Activated CD4-positive, alpha-beta T cell treated with anti-CD3 and anti-CD28 coated beads, Interleukin-2, Interleukin-6, amounts not matched to agents 100 ng/mL and 50 ng/mL, durations not matched to agents 16 hours and 8 hours (primary cell): ENCODE results near the gene BRME1.
"Not testable (repeated sequence)": the region's sequence is repeated elsewhere in the genome, so short reads cannot be mapped to it uniquely, and the experiment has no call there.

ENCODE experiments used
- DNase-seq: peaks from one replicate; pipeline ENCODE4 v3.0.0-alpha.2; 2020

The BRME1 gene

DNA sequence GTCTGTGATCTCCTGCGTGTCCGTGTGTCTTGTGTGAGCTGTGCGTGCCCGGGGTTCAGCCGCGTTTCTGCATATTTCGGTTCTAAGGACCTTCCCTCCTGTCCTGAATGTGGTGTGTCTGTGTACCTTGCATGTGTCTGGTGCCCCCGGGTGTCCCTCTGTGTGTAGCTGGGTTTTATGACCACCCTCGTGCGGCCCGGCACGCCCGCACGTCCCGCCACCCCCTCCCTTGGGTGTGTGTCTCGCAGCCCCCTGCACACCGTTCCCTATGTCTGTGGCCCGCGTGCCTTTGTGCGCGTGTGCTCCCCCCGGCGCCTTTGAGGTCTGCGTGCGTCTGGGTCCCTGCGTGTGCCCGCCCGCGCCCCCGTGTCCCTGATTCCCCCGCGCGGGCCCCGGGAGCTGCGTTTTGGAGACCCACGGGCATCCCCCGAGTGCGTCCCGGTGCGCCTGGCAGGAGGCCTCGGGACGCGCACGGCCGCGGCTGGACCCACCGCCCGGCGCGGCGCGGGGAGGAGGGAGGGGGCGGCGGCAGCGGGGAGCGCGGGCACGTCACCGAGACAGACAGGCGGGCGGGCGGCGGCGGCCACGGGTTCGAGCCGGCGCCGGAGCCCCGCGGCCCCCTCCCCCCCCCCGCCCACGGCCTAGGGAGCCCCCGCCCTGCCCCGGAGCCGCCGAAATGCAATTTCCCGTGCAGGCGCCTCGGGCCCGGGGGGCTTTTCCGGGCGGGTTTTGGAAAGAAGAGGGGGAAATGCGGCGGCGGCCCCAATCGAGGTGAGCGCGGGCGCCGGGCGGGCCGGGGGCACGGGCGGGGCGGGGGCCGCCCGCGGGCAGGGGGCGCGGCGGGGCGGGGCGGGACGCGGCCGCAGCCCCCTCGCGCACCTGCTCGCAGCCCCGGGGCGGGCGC is 41.0 kb downstream of the BRME1 start:
- no peak for DNase-seq

DNA sequence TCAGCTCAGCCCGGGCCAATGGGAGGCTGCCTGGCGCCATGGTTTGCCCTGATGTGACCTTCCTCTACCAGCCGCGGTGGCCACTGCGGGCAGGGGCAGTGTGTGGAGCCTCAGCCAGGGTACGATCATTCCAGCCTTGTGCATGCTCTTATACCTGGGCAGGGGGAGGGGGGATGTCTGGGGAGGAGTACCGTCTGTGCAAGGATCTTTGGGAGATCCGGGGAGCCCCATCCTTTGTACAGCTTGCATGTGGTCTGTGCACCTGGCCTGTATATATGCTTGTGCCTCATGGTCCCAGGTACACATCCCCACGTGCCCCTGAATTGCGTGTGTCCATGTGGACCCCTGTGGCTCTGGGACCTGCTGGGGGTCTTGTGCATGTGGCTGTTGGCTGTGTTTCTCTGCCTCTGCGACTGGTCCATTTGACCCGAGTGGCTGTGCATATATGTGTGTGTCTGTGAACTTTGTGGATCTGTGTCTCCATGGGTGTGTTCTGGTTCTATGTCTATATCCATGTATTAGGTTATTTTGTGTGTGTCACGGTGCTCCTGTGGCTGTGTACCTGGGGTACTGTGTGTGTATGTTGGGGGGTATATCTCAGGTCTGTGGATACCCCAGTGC is 41.8 kb downstream of the BRME1 start:
- DNase-seq = no peak

DNA sequence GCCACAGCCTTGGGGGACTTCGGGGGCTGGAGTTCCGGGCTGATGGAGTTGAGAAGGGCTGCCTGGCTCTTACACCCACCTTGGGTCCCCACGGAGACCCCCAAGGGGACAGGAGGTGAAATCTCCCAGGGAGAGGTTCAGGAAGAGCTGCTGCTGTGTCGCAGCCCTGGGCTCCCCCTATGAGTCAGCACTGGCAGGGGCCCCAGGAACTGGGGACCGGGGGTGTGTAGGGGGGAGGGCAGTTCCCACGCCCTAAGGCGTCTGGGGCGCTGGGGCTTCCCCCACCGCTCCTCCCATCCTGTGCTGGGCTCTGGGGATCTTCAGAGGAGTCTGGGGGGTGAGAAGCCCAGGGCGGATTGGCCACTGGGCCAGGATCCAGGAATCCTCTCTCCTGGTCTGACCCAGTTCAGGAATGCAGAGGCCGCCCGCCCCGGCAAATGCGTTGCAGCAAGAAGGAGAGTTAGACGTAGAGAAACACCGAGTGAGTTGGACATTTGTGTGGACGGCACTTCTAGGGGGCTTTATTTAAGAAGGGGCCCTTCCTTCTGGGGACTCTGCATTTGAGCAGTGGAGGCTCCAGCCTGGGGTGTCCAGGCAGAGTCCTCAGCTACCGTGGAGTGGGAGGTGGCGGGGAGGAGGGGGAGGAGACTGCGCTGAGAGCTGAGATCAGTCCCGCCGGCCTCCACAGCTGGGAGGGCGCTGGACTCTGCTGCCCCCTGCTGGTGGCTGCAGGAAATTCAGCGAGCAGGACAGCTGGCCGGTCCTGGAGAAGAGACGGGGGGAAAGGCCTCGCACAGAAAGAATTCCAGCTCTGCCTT is 44.0 kb downstream of the BRME1 start:
- peak; percentile 93 for DNase-seq

DNA sequence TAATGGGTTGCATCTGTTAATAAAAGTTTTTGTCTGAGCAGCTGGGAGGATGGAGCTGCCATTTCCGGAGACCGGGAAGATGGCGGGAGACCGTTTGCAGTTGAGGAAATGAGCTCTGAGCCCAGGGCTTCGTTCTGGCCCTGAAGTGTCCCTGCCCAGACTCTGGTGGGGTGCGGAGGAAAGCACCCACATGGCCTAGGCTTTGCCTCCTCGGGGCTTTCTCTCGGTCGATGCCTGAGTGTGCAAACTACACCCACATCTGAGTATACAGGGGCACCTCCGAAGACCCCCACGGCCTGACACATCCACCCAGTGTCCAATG is 44.6 kb downstream of the BRME1 start:
- no peak for DNase-seq

DNA sequence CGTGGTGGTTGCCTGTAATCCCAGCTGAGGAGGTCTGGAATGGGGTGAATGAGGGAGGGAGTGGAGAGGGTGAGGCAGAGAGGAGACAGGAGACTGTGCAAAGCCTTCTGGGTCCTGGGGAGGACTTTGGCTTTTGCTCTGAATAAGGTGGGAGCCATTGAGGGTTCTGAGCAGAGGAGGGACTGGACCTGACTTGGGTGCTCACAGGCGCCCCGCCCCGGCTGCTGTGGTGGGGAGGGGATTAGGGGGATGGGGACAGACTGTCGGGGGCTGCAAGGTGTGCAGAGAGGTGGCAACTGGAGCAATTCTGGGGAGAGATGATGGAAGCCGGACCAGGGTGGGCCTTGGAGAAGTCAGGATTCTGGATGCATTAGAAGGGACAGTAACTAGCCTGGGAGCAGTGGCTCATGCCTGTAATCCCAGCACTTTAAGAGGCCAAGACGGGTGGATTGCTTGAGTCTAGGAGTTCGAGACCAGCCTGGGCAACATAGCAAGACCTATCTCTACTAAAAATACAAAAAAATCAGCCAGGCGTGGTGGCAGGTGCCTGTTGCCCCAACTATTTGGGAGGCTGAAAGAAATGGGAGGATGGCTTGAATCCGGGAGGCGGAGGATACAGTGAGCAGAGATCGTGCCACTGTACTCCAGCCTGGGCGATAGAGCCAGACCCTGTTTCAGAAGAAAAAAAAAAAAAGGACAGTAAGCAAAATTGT is 45.1 kb downstream of the BRME1 start:
- no peak for DNase-seq

DNA sequence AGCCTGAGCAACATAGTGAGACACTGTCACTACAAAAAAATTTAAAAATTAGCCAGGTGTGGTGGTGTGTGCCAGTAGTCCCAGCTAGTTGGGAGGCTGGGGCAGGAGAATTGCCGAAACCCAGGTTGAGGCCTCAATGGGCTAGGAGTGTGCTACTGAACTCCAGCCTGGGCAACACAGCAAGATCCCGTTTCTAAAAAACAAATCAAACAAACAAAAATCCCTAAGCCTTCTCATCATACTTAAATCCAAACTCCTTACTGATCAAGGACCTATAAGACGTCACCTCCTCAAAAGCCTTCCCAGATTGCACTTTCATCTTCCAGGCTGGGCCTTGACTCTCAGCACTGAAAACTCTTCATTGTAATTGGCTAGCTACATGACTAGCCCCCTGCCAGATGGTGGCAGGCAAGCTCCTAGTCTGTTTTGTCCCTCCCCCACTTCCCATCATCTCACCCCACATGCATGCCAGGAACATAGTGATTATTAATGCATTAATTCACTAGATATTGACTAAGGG is 46.5 kb downstream of the BRME1 start:
- DNase-seq = no peak

DNA sequence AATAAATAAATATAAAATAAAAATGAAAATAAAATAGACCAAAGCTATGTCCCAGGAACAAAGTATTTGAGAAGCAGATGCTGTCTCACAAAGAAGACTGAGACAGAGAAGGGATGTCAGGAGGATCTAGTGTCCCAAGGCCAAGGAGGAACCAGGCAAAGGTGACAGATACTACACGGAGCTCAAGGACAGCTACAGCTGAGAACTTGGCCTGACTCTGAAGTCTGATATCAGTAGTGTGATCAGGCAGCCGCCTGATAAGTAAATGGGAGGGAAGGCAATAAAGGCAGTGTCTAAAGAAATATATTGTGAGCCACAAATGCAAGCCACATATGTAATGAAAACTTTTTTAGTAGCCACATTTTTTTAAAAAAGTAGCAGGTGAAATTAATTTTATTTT is 49.4 kb downstream of the BRME1 start:
- no peak for DNase-seq

DNA sequence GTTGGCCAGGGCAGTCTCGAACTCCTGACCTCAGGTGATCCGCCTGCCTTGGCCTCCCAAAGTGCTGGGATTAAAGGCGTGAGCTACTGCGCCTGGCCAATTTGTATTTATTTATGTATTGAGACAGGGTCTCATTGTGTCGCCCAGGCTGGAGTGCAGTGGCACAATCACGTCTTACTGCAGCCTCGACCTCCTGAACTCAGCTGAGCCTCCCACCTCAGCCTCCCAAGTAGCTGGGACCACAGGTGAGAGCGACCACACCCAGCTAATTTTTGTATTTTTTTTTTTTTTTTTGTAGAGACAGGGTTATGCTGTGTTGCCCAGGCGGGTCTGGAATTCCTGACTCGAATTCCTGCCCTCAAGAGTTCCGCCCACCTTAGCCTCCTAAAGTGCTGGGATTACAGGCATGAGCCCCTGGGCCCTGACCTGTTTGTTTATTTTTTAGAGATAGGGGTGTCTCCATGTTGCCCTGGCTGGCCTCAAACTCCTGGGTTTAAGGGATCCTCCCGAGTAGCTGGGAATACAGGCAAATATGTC is 53.7 kb downstream of the BRME1 start:
- DNase-seq = not testable (repeated sequence)

DNA sequence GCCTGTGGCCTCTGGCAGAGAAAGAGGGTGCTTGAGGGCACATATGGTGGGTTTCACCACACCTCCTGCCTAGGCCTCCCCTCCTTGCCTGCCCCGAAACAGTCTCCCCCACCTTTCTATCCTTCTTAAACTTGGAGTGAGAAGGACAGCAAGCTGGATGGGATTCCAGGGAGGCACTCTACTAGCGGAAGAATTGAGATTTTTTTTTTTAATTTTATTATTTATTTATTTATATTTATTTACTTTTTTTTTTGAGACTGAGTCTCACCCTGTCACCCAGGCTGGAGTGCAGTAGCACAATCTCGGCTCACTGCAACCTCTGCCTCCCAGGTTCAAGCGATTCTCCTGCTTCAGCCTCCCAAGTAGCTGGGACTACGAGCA is 54.2 kb downstream of the BRME1 start:
- DNase-seq = not testable (repeated sequence)

DNA sequence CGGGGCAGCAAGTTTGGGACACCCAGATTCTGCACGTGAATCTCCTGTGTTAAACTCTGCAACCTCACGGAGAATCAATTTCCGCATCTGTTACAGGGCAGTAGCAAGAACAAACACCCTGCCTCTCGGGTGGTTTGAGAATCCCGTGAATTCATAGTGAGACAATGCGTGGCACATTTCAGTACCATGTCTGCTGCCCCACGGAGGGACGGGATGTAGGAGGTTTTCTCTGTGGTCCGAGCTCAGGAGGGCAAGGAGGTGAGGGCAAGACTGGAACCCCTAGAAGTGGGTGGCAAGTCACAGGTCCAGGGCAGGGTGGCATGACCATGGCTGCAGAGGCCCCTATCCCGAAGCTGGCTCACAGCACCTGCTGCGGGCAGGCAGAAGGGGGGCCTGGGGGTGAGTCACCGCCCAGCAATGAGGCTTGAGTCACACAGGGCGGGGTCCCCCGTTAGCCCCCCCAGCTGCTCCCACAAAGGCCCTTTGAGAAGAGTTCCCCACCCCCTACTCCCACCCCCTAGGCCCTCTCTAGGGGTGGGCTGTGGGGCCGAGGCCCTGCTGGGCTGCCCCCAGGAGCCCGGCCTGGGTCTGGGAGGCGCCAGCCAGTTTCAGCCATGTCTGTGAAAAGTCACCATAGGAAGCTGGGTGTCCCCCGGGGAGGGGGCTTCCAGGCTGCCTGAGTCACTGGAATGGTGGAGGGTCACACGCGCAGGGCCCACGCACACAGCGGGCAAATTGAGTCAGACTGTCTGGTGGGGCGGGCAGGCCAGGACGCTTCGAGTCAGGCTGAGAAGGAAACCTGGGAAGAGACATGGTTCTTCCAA is 54.8 kb downstream of the BRME1 start:
- DNase-seq = no peak

DNA sequence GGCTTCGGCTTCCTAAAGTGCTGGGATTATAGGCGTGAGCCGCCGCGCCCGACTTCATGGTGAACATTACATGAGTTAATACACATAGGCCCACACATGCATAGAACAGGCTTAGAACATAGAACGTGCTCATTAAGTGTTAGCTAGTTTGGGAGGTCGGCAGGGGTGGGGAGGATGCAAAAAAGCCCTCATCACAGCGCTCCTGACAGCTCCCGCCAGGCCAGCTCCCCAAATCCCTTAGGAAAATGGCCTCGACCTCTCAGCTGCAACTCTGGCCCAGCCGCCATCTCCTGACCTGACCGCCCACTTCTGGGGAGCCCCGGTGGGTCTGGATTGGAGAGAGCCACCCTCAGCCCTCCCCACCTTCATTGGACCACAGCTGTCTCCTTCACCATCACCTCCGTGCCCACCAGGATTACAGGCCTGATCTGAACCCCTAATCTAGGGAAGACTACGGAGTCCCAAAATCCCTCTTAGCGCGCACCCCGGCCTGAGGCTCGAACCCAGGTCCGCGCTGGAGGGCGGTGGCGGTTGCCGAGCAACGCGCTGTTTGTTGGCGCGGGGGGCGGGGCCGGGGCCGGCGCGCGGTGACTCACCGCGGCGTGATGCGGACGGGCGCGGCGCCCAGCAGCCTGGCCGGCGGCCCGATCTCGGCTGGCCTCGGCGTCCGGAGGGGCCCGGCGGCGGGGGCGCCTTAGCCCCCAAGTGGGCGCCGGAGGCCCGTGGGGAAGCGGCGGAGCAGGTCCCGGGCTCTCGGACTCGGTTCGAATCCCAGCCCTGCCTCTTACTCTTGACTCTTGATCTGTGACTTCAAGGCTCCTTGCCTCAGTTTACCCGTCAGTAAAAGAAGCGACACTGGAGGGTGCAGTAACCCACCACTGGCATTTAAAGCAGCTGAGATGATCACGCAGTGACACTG is 55.7 kb downstream of the BRME1 start:
- DNase-seq = peak; percentile 82

DNA sequence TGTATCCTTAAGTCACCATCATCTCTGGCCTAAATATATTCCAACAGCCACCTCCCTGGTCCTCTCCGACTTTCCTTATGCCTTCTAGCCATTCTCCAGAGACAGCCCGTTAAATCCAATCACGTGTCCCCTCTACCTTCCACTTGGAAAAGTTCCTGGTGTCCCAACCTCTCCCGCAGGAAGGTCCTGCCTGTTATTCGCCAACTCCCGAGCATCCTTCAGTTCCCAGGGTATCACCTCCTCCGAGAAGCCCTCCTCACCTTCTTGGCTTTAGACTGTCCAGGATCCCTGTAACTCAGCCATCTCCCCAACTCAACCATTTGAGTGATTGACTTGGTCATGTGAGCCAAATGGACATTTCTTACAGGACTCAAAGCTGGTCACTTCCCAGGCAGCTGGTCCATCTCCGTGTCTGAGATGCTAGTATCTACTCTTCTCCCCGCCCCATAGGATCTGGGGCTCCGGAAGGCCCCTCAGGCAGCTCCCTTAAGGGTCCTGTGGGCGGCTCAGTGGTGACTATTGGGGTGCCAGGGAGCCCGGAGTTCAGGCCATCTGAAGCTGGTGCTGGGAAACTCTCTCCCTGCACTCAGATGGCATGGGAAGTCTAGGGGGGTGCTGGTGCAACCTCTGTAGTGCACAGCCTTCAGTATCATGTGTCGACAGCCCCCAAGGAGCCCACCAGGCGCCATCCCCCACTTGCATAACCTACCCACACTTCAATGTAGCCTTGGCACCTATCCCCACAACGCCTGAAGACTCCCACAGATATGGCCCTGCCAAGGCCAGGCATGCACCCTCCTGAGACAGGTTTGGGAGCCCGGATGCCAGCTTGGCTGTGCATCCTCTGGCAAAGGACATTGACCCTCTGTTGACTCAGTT is 56.9 kb downstream of the BRME1 start:
- no peak for DNase-seq

DNA sequence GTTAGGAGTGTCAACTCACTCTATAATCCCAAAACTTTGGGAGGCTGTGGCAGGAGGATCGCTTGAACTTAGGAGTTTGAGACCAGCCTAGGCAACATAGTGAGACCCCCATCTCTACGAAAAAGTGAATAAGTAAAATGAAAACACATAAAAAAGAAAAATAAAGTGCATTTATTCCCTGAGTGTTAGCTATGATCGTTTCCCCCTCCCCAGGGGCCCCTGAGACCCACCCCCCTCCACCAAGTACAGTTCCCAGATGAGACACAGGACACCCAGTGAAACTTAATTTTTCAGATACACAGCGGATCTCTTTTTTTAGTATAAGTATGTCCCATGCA is 57.6 kb downstream of the BRME1 start:
- DNase-seq = no peak

DNA sequence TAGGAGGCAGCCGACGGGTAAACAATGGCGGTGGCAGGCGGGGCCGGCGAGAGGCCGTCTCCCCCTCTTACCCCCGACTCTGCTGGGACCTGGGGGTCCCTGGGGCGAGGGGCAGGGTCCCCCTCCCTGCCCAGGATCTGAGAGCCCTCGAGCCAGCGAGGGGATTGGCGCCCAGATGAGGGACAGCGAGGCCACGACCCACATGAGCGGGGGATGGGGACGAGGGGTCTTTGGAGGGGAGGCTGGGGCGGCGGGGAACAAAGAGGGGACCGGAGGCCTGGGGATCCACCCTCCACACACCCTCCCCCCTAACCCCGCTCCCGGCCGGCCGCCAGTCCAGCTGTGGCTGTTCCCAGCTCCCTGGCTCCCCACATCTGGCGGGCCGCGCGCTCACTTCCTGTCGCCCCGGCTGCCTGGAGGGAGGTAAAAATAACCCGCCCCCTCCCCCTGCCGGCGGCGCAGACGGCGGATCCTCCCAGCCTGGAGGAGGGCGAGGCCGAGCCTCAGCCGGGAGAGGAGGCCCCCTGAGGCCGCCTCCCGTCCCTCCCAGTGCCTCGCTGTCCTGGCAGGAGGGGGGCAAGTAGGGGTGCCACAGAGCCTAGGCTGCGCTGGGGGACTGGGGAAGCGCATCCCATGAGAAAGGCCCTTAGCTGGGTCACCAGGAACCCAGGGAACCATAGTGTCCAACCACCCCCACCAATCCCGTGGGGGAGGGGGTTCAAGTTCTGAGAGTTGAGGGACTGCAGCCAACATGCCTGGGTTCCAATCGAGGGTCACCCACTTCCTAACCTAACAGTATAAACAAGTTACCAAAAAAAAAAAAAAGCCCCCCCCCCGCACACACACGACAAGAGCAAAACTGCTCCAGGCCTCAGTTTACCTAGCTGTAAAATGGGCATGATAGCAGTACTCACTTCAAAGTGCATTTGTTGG is 58.2 kb downstream of the BRME1 start:
- peak; percentile 88 for DNase-seq

DNA sequence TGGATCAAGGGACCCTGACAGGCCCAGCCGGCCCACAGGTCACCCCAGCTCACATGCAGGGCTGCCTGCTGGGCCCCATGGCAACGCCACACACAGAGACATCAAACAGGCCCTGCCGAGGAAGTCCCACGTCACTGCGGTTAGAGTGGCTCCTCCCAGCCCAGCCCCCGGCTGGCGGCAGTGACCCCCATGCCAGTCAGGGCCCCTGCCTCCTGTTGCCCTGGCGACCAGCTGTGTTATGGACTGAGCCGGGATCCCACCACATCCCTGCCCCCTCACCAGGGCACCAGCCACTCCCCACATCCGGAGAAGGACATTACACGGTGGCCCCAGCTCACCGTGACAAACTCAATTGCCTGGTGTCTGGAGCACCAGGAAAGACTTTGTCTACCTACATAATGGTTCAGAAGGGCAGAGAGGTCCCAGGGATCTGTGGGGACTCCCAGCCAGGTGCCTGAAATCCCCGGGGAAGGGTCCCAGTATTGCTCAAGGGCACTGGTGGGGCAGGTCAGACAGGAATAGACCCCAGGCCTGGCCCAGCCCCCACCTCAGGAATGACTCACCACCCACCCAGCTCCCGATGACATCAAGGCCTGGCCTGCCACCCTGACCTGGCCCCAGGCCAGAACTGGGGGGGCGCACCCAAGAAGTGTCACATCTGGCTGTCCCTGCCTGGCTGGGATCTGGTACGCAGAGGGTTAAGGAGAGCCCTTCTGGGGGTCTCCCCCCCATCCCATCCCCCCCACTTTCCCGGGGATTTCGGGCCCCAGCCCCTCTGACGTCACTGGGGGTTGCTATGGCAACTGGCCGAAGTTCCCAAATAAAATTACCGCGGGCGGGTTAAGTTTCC is 59.1 kb downstream of the BRME1 start:
- DNase-seq = peak; percentile 97

DNA sequence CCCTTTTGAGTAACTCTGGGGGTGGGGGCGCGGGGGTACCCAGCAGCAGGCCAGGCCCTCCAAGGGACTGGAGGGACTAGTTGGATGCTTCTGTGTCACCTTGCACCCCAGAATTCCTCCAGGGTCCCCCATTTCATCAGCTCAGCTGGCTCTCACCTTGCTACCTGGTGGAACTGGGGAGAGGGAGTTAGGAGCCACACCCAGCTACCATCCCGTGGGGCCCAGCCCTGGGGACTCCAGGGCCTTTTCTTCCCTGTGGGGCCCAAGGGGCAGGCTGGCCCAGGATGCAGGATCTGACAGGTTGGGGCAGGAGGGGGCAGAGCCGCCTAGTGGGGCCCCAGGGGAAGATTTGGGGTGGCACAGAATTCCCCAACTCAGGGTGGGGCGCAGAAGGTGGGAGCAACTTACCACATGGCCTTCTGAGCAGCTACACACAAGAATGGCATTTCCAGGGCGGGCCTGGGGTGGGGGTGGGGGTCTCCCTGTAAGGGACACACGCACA is 61.7 kb downstream of the BRME1 start:
- DNase-seq = no peak
